ENCODE measurements around the gene WNT7B.

DNA sequence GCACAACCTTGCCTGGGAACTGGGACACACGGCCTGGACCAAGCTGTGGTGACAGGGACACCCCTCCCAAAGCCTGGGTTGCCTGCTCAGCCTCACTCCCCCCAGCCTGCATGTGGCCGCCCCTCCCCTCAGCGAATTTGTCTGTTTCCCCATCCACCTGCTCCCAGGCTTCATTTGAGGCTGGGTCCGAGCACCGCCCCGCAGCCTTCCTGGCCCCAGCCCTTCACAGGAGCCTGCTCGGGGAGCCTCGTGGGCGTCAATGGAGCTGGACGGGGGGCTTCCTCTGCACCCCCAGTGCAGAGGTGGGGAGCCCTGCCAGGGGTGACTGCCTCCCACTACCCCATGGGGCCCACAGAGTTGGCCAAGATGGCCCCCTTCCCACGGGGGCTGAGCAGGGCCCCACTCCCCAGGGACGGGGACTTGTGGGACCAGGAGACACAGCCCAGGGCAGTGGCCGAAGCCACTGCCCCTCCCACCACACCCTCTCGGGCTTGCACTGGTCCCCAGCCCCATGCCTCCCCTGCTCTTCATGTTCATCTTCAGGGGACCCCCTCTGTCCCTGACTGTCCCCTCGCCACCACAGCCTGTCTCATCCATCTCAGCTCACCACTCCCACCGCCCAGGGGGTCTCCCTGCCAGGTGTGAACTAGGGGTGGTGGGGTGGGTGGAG lies 91.7 kb downstream of the WNT7B start:
- TF ChIP-seq, protein P1, sequence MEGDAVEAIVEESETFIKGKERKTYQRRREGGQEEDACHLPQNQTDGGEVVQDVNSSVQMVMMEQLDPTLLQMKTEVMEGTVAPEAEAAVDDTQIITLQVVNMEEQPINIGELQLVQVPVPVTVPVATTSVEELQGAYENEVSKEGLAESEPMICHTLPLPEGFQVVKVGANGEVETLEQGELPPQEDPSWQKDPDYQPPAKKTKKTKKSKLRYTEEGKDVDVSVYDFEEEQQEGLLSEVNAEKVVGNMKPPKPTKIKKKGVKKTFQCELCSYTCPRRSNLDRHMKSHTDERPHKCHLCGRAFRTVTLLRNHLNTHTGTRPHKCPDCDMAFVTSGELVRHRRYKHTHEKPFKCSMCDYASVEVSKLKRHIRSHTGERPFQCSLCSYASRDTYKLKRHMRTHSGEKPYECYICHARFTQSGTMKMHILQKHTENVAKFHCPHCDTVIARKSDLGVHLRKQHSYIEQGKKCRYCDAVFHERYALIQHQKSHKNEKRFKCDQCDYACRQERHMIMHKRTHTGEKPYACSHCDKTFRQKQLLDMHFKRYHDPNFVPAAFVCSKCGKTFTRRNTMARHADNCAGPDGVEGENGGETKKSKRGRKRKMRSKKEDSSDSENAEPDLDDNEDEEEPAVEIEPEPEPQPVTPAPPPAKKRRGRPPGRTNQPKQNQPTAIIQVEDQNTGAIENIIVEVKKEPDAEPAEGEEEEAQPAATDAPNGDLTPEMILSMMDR (IDR thresholded peaks at IDR 0.05) = no peak
- no peak for TF ChIP-seq ZFX (IDR thresholded peaks at IDR 0.05; ENCODE audit: borderline replicate concordance)
